Activated T-helper 1 cell treated with Interleukin-2 at 50 U/mL for 16 hours (primary cell): ENCODE measurements around the gene AFF2.

Experiments
- DNase-seq: peaks from one replicate; pipeline ENCODE4 v3.0.0-alpha.2; 2020; ENCODE audit warnings: low read depth

The AFF2 gene

DNA sequence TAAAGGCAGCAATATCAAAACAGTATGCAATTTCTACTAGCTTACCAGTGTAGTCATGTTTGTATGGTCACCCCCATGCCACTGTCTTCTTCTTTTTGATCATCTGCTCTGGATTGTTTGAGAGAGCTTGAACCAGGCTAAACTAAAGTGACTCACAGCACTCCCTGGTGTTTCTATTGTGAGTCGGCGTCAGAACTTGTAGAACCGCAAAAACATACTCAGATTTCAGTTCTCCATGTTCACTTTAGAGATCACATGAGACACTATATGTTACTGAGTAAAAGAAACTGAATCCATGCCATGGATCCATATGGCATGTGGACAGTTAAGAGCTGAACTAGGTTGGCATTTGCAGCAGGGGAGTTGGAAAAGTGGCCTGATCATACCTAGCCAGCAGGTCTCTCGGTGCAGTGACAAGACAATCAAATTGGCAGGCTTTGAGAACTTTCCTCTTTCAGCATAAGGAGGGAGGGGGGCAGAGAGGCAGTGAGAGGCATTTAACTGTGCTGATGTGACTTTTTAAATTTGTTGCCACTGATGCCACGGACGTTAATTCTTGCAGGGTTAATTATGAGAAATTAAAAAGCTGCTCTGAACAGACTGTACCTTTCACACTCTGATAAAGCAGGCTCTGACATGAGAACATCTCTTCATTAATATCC lies 88.4 kb downstream of the AFF2 start:
- DNase-seq = no peak

DNA sequence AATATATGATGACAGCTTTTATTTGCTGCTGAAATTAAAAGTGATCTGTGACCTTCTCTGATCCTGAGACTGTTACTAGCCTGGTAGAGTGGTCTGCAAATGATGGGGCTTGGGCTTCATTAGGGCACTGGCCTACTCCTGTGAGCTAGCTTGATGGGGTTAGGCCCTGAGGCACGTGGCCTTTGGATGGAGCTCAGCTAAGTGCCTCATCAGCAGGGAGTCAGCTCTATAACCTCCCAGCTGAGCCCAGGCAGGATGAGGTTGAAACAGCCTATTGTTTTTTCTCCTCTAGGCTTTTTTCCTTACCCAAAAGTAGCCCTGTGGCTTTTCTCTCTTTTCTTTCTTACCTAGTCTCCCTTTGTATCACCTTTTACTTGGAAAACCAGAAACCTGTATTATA lies 92.2 kb downstream of the AFF2 start:
- DNase-seq = no peak

DNA sequence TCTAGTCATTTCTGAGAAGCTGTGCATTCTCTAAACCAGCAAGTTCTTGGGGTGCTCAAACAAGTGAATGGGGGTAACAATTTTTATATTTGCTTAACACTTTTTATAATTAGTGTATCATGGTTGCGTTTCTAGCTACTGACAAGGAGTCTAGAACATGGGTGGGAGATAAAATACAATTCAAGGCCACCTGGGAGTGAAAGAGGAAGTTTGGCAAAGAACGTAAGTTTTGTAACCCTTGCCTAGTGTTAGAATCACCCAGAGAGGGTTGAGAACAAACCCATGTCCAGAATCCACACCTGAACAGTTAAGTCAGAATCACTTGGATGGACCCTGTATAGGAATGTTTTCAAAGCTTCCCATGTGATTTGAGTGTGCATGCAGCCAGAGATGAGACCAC lies 92.7 kb downstream of the AFF2 start:
- no peak for DNase-seq

DNA sequence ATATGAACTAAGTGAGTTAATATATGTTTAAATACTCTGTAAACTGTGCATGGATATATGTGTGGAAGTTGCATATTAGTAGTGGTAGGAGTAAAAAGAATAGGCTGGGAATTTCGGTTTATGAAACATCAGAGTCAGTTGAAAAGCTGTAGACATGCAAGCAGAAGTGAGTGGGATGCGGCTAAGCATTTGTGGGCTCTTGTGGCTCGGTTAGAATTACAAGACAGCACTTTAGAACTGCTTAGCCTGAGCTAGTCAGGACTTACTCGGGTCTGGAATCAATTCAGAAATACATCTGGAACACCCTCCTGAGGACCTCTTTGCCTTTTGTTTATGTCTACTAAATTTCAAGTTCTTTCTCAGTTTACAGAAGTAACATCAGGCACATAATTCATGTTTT lies 93.6 kb downstream of the AFF2 start:
- DNase-seq = no peak

DNA sequence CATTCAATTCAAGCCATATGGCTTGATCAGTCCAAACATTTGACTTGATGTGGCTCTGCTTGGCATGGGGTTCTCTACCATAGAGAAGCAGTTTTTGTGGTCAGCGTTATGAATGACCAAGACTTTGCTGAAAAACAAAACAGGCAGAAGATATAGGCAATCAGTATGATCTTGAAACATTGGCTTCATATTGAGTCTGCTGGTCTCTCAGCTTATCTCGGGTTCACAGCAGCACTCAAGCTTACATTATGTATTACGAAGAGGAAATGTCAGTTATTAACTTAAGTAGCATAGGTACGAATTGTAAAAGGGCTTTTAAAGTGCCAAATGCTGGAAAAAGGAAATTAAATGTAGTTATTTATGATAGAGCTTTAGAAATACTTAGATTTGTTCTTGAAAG lies 99.0 kb downstream of the AFF2 start:
- DNase-seq = no peak

DNA sequence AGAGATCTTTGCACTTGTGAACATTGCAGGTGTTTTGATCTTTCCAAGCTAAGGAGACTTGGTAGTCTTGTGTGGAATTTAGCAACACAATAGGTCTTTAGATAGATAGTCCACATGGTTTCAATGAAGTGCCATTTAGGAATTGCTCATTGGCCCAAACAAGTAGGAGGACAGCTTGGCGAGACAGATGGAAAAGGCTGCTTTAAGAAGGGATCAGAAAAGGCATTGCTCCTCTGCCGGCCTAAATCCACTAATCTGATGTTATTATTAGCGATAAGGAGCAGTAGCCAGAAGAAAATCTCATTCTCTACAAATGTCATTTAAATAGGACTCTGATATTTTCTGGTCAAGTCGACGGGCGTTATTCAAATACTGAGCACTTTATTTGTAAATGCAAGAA lies 99.7 kb downstream of the AFF2 start:
- DNase-seq = no peak

DNA sequence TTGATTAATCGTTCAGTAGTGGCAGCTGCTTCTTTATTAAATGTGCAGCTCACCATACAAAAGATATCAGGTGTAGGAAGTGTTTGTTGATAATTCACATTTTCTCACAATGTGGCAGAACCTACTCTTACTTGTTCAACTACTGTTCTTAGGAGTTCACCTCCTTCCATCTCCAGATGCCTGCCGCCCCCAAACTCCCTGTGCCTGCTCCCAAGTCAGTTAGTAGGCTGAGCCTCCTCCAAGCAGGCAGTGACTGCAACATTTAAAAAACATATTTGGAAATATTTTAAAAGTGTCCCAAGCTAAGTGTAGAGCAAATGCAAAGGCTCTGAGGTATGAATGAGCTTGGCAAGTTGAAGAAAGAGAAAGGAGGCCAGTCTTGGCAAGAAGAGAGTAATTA lies 100.2 kb downstream of the AFF2 start:
- DNase-seq = no peak

DNA sequence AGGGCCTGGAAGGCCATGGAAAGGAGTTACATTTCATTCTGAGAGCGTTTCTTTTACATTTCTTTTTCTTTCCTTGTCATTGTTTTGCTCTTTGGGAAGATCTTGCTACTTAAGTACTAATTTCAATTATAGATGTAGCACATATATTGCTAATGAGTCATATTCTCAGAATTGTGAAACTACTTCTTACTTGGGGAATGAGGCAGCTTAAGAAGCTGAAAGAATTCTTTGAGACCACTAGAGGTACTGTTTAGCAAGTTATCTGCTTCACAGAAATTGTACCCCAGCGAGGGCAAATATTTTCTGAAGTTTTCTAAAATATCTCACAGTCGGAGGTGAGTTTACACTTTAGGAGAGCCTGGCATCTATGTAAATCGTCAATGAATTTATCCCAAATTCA lies 100.6 kb downstream of the AFF2 start:
- no peak for DNase-seq

DNA sequence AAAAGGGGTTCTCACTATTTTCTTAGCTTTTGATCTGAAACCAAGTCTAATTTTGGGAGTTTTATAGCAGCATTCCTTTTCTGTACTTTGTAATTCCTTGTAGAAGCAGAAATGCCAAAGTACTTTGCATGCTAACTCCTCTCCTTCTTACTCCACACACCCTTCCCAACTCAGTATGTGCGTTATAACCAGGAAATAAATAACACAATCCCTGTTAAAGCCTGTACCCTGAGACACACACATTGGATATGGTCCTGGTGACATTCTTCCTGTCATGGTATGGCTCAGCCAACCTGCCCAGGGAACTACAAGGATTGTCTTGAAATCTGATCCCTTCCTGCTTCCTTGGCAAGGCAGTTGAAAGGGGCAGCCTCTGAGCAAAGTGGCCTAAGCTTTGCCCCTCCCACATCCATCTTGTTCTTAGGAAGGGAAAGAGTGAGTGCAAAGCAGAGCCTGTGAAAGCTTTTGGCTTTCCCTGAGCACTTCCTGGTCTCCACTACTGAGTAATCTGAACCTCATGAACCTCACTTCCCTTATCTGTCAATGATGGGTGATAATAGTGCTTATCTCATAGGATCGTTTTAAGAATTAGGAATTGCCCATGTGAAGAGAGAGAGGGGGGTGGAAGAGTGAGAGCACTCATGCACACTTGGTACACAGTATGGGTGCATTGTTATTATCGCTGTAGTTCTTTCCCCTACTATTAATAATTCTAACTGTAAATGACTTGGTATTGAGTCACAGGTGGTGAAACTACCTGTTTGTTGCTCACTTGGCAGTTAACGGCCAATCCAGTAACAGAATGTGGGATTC lies 109.3 kb downstream of the AFF2 start:
- no peak for DNase-seq

DNA sequence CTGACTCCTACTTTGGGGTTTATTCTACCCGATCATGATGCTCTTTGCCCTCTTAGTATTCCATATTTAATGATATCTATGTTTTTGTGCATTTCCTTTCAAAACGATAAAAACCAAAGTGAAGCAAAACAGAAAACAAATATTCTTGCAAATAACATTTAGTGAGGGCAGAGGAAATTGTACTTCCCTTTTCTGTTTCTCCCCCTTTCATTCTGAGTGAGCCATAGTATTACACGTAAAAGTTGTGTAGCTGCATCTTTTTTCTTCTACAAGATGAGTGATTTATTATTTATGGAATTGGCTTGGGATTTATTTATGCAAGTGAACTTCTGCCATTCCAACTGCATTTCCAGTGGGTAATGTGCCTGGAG lies 109.9 kb downstream of the AFF2 start:
- no peak for DNase-seq

DNA sequence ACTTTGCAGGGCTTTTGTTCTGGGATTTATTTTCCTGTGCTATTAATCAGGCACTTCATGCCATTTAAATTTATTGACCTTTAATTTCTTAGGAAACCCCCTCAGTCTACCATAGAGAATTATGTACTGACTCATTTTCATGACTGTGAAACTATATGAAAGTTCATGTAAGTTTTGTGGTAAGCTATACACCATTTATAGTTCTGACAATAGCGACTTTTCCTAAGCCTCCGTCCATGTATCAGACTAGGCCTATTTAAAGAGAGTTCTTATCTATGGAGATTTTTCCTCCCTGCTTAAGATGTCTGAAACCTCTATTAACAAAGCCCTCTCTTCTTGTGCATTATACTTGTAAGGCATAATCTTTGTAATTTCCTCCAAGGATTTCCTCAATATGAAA lies 111.6 kb downstream of the AFF2 start:
- no peak for DNase-seq

DNA sequence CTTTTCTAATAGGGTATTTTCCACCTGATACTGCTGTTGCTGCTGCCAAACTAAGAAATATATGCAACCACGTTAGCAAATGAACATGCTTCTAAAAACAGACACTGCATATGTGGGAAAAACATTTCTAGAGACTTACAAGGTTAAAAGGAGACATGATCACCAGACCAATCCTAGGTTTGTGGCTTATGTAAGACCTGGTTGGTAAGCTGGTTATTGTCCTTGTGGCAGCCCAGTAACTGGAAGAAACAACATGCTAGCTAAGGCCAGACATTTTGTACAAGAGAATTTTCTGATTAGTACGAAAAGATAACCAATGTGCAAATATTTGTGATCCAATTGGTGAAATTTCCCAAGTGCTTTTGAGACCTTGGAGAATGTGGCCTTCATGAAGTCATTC lies 112.0 kb downstream of the AFF2 start:
- DNase-seq = no peak

DNA sequence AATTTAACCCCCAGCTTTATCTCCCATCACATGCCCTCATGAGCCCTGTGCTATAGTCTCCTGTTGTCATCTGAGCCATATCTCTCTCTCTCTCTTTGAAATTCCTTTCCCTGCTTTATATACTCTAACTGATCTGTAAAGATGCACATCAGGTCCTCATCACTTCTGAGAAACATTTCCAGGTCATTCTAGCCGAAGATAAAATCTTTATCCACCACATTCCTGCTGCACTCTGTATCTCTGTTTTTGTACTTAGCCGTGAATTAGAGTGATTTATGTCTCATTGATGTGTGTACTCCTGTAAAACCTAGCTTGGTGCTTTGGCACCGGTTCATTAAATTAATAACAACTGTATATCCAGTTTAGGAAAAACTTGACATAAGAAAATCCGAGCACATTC lies 113.2 kb downstream of the AFF2 start:
- DNase-seq = no peak

DNA sequence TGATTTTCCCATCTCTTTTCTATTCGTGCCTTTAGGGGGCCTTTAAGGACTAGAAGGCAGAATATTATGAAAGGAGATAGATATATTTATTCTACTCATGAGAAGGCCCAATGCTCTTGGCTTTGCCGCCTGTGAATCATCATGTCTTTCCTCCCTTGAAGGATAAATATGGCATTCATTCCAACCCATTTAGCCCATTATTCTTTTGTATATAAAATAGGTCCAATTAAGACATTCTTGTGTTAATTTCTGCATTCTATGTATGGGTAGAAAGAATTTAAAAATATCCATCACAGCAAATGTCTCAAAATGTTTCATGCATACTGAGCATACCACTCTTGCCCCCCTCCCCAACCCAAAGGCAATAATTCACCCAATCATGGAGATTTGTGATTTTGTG lies 115.1 kb downstream of the AFF2 start:
- DNase-seq = no peak

DNA sequence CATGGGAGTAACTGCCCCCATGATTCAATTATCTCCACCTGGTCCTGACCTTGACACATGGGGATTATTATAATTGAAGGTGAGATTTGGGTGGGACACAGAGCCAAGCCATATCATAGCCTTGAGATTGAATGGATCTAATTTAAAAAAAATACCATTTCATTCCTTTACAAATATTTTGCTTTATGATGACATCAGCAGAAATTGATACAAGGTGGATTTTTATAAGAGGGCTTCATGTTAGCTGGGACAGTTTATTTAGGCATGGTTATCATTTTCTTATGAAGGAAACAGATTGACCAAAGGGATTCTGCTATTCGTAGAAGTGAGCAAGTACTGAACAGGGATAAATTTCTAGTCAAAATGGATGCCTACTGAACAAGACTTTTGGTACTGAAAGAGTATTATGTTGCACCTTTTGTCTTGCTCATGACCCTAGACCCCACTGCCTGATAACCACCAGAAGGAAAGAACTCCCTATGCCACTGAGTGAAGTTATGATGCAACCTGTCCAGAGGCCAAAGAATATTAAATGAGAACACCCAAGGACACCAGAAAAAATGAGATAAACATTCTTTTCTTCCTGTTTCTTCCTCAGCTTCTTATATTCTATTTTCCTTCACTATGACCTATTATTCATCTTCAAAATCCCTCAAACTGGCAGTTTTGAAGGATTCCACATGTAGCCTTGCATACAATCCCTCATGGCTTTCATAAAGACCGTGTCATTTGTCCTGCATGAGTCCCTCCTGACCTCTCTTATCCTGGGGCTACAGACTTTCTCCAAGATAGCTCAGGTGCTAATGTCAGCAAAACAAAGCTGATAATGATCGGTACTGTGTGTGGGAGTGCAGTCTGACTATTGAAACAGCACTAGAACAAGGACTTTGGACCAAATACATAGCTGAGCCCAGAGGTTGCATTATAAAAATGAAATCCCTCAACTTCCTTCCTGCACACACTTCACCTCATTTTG lies 118.3 kb downstream of the AFF2 start:
- DNase-seq = no peak

DNA sequence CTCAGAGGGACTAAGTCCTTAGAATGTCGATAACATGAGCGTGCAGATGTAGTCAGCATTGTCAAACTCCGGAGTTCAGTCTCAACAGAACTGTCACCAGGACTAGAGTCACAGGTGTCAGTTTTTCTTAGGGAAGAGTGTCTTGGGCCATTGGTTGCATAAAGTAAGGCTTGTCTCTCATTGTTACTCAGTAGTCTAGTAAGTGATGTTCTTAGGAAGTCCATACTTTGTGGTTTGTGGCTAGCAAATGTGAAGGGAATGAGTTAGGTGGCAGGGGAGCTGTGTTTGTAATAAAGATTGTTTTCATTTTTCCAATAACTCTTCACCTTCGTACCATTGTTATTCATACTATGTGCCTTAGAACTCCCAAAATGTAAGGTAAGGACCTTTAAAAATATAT lies 119.6 kb downstream of the AFF2 start:
- no peak for DNase-seq

DNA sequence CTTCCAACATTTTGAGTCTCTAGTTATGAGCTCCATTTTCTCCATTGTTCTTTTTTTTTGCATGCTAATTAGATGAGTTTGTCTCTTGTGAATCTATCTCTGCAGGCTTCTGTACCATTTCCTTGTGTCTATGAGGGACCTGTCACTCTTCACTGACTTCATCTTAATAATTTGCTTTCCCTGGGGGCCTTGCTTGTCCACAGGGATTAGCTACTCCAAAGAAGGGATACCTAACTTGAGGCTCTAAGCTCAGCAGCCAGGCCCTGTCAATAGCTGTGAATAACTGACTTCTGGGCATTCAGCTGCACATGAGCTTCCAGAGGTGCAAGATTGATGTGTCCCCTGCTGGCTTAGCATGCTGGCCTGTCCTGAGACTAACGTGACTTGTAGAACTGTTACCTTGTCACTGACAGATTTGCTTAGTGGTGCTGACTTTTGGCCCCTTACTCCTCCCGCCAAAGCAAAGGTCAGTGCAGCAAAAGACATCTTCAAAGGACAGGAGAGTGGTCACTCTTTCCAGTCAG lies 124.6 kb downstream of the AFF2 start:
- no peak for DNase-seq

DNA sequence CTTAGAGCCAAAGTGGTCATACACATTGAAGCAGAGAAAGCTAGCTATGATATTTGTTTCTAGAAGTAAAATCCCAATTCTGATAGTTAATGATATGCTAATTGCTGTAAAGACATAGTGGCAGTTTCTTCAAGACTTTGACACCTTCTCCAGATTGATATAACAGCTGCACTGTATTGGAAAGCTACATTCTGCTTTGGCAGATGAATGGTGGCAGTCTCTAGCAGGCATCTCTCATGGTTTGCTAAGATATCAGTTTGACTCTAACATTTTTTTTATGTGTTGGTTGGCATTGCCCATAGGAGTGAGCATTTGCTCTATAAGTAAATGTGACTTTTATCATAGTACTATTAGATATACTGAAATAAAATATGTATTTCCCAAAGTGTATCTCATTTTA lies 128.2 kb downstream of the AFF2 start:
- DNase-seq = no peak

DNA sequence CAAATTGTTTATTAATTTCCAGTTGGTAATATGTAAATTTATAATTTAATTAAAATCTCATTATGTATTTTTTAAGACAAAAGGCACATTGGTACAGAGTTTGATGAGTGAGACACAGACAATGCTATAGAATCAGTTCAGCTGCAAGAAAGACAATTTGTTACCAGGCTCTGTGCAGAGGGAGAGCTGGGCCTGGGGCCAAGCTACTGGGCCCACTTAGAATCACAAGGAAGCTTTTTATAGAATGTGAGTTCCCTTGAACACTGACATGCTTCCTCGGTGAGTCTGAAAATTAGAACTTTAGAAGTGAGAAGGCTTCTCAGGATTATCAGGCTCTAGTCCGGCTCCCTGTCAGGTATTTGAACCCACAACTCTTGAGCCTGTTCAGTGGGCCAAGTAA lies 129.0 kb downstream of the AFF2 start:
- no peak for DNase-seq

DNA sequence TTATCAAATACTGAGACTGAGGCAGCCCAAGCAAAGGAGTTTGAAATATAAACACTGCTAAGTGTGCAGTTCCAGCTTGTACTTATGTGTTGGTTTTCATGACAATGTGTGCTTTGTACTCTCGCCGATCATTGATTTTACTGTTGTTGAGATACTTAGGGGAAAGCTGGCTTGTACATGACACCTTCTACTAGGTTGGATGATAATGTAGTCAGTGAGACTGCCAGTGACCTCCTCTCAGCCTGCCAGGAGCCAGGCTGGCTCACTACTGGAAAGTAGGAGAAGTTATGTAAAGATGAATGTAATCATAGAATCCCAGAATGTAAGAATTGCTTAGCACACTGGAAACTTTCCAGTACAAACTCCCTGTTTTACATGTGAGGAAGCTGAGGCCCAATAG lies 132.0 kb downstream of the AFF2 start:
- no peak for DNase-seq

DNA sequence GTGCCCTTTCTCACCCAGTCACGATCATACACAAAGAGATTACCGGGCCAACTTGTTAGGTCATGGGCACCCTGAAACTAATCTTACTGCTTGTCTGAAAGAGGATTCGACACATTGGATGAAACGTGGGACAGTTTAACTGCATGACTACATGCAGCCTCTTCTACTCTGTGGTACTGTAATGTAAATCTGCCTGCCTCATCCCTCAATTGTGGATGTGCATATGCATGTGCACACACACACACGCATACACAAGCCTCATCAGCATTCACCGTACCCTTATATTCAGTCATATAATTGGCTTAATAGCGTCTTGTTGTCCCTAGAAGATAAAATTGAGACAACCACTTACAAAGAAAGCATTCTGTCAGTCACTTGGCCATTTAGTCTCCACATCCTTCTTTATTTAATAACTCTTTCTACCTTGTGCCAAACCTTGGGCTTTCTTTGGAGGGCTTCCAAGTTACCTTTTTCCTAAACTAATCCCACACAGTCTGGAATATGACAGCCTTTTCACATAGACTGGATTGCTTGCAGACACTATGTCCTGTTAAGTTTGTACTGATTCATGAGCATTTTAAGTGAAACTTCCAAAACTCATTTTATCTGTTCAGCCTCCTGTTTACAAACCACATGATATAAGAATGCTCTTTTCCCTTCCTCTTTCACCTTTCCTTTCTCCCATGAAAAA lies 132.9 kb downstream of the AFF2 start:
- no peak for DNase-seq

DNA sequence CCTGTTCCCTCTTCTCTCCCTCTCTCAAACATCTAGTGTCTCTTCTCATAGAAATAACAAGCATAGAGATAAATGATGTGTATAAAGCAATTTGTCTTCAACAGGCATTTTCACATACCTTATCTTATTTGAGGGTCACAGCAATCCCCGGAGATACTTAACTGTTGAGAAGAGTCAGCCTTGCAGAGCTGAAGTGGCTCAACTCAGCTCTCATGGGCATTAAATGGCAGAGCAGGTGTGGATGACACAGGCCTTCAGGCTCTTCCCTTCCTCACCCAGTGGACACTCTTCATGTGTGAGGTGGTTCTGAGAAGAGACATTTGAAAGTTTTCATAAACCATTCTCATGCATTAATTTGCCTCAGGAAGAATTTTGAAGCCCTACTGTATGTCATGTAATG lies 134.2 kb downstream of the AFF2 start:
- DNase-seq = no peak
